HUES6 (cell line): ENCODE data around the gene HEY2.
A peak's percentile ranks its signal among the peaks of the same experiment; 100 is the strongest.

ENCODE experiments used
- H3K27ac ChIP-seq: 2 replicates; pipeline ENCODE4 v1.7.0; 2013; ENCODE audit warnings: low read depth, mild to moderate bottlenecking, low read length, inconsistent platforms
- H3K27me3 ChIP-seq: 2 replicates; pipeline ENCODE4 v1.6.1; 2013; ENCODE audit warnings: low read length; ENCODE audit not compliant: control insufficient read depth, insufficient read depth
- H3K36me3 ChIP-seq: 2 replicates; pipeline ENCODE4 v1.6.1; 2013; ENCODE audit warnings: low read length; ENCODE audit not compliant: control insufficient read depth, insufficient read depth
- H3K4me1 ChIP-seq: 2 replicates; pipeline ENCODE4 v1.6.1; 2013; ENCODE audit warnings: low read length; ENCODE audit not compliant: control insufficient read depth, insufficient read depth
- H3K4me3 ChIP-seq: 2 replicates; pipeline ENCODE4 v1.5.1; 2013; ENCODE audit warnings: low read depth, low read length
- H3K9ac ChIP-seq: one replicate; pipeline ENCODE4 v1.6.1; 2013; ENCODE audit warnings: mild to moderate bottlenecking, low read length
- H3K9me3 ChIP-seq: 2 replicates; pipeline ENCODE4 v1.6.1; 2013; ENCODE audit warnings: low read depth, low read length; ENCODE audit not compliant: control insufficient read depth, insufficient read depth

The HEY2 gene

GRCh38 chr6:125745281-125746018 is 4.0 kb upstream of the HEY2 start:
- Histone ChIP-seq H3K36me3 (no peaks in the 10 kb centered on the region), H3K27me3 (peaks cover 24% of the 10 kb centered on the region), H3K4me3 (peak overlapping the region; percentile 67), H3K9me3 (no peaks in the 10 kb centered on the region), H3K27ac (peak overlapping the region; percentile 52), H3K9ac (peak overlapping the region; percentile 87), H3K4me1 (peaks cover 33% of the 10 kb centered on the region)

GRCh38 chr6:125746019-125746414 is 3.4 kb upstream of the HEY2 start:
- Histone ChIP-seq H3K27me3 (peaks cover 27% of the 10 kb centered on the region), H3K27ac (peak overlapping the region; percentile 52)

GRCh38 chr6:125746731-125747588 is 2.5 kb upstream of the HEY2 start:
- no peaks in the 10 kb centered on the region for H3K9me3 ChIP-seq
- peak overlapping the region; percentile 59 for H3K27ac ChIP-seq
- peaks cover 43% of the 10 kb centered on the region for H3K4me1 ChIP-seq
- H3K4me3 ChIP-seq = peak overlapping the region; percentile 67
- H3K36me3 ChIP-seq = no peaks in the 10 kb centered on the region
- H3K9ac ChIP-seq = peak overlapping the region; percentile 87
- H3K27me3 ChIP-seq = peaks cover 27% of the 10 kb centered on the region

More at GRCh38 chr6:125746019-125746414, 3.4 kb upstream of the HEY2 start:
- no peaks in the 10 kb centered on the region for H3K36me3 ChIP-seq
- H3K4me3 ChIP-seq = peak overlapping the region; percentile 67
- H3K9me3 ChIP-seq = no peaks in the 10 kb centered on the region
- H3K9ac ChIP-seq = peak overlapping the region; percentile 87
- peaks cover 38% of the 10 kb centered on the region for H3K4me1 ChIP-seq

GRCh38 chr6:125747589-125748405 is 1.6 kb upstream of the HEY2 start:
- Histone ChIP-seq H3K27me3 (peaks cover 27% of the 10 kb centered on the region), H3K9ac (peak overlapping the region; percentile 87), H3K4me3 (peak overlapping the region; percentile 67), H3K36me3 (no peaks in the 10 kb centered on the region), H3K9me3 (no peaks in the 10 kb centered on the region), H3K4me1 (peaks cover 39% of the 10 kb centered on the region), H3K27ac (peak overlapping the region; percentile 59; the same call in 1 of the 2 replicates)

- H3K4me3 ChIP-seq = peak overlapping the region; percentile 67
- H3K4me1 ChIP-seq = peaks cover 46% of the 10 kb centered on the region
- no peaks in the 10 kb centered on the region for H3K9me3 ChIP-seq
- H3K27me3 ChIP-seq = peaks cover 27% of the 10 kb centered on the region
- no peaks in the 10 kb centered on the region for H3K36me3 ChIP-seq
- peak overlapping the region; percentile 87 for H3K9ac ChIP-seq
- H3K27ac ChIP-seq = peak overlapping the region; percentile 59; the same call in 1 of the 2 replicates
Measured at GRCh38 chr6:125748406-125749172, 843 bp upstream of the HEY2 start.

- Histone ChIP-seq H3K9ac (peak overlapping the region; percentile 89), H3K27ac (peak overlapping the region; percentile 41; the same call in 1 of the 2 replicates), H3K9me3 (no peaks in the 10 kb centered on the region), H3K36me3 (peaks cover 8% of the 10 kb centered on the region), H3K4me1 (peaks cover 55% of the 10 kb centered on the region), H3K4me3 (peak overlapping the region; percentile 67), H3K27me3 (peaks cover 27% of the 10 kb centered on the region)
Measured at GRCh38 chr6:125749865-125750691, 646 bp downstream of the HEY2 start.

- Histone ChIP-seq H3K36me3 (peaks cover 15% of the 10 kb centered on the region), H3K27ac (peak overlapping the region; percentile 15; the same call in 1 of the 2 replicates), H3K27me3 (peaks cover 27% of the 10 kb centered on the region), H3K4me3 (peak overlapping the region; percentile 67), H3K4me1 (peaks cover 53% of the 10 kb centered on the region), H3K9ac (peak overlapping the region; percentile 89), H3K9me3 (no peaks in the 10 kb centered on the region)
Measured at GRCh38 chr6:125750692-125751333, 1.4 kb downstream of the HEY2 start.

- peaks cover 27% of the 10 kb centered on the region for H3K27me3 ChIP-seq
- H3K36me3 ChIP-seq = peaks cover 19% of the 10 kb centered on the region
- H3K4me1 ChIP-seq = peaks cover 47% of the 10 kb centered on the region
- peak overlapping the region; percentile 15; the same call in 1 of the 2 replicates for H3K27ac ChIP-seq
- H3K9ac ChIP-seq = peak overlapping the region; percentile 89
- H3K9me3 ChIP-seq = no peaks in the 10 kb centered on the region
- peak overlapping the region; percentile 67 for H3K4me3 ChIP-seq
Measured at GRCh38 chr6:125751334-125751916, 2.0 kb downstream of the HEY2 start.

- Histone ChIP-seq H3K36me3 (peaks cover 28% of the 10 kb centered on the region), H3K9me3 (no peaks in the 10 kb centered on the region), H3K27me3 (peaks cover 18% of the 10 kb centered on the region), H3K9ac (no peak overlapping the region), H3K4me1 (peaks cover 47% of the 10 kb centered on the region), H3K4me3 (peak overlapping the region; percentile 35; the same call in 1 of the 2 replicates), H3K27ac (peak overlapping the region; percentile 30; the same call in 1 of the 2 replicates)
Measured at GRCh38 chr6:125752773-125753172, 3.3 kb downstream of the HEY2 start.
